Natural killer cell treated with Interleukin-12 subunit alpha and Interleukin-12 subunit beta and Interleukin-15 and Interleukin-18, amount 100 ng/mL, for 72 hours (primary cell): ENCODE measurements around the gene NLGN3. TPM values are rescaled to one million over a fixed set of nuclear protein-coding genes. Genes with fewer than 3 reads are reported as not detected.

Experiments used
- ATAC-seq, 2 donors: fragments of 150-1000 bp; cut with Tn5 transposase in 1 of 2; sonication (Bioruptor Pico), chemical (Tn5 transposase) in 1 of 2; 2 replicates each; pipeline ENCODE4 v1.10.0; 2021
- DNase-seq: peaks from one replicate; pipeline ENCODE4 v3.0.0; 2022; ENCODE audit warnings: low spot score
- H3K27ac Mint-ChIP-seq, 2 donors: 1 replicate in 1 of 2; 2 replicates in 1 of 2; pipeline ENCODE4 v1.8.0; 2022; ENCODE audit warnings: mixed read lengths in 2 of 2, mild to moderate bottlenecking in 1 of 2, moderate library complexity in 1 of 2
- H3K27me3 Mint-ChIP-seq, 2 donors: 1 replicate in 1 of 2; 2 replicates in 1 of 2; pipeline ENCODE4 v1.8.0; 2022; ENCODE audit warnings: mixed read lengths in 2 of 2
- H3K36me3 Mint-ChIP-seq: one replicate; pipeline ENCODE4 v1.8.0; 2022; ENCODE audit warnings: mixed read lengths
- H3K4me1 Mint-ChIP-seq, 2 donors: 1 replicate in 1 of 2; 2 replicates in 1 of 2; pipeline ENCODE4 v1.8.0; 2022; ENCODE audit warnings: low read depth in 2 of 2, mixed read lengths in 2 of 2, mild to moderate bottlenecking in 1 of 2
- H3K4me3 Mint-ChIP-seq: one replicate; pipeline ENCODE4 v1.8.0; 2022; ENCODE audit warnings: mixed read lengths
- H3K9me3 Mint-ChIP-seq: 2 replicates; pipeline ENCODE4 v1.8.0; 2022; ENCODE audit warnings: mixed read lengths
- total RNA-seq, 2 donors: library from RNA; stranded (reverse); gene quantifications; one replicate each; pipeline ENCODE4 v1.2.3, GENCODE V29; 2022

Gene NLGN3
- total RNA-seq, 2 donors from 2014 or later = 0.78 to 1.6 TPM

DNA sequence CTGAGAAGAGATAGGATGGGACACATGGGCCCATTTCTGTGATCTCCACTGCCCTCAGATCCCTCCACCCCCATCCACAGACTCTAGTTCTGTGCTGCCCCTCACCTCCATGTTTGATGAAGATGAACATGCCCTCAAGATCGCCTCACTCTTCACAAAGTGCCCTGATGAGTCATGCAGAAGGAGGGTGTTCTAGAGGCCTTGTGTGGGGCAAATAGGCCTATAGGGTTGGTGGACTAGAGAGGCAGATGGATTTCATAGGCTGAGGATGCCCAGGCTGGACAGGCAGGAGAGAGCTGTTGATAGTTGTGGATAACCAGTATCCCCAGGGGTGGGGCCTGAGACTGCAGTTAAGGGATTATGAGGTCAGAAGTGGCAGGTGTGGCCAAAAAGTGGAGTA is 38.2 kb upstream of the NLGN3 start, which contains the start of gene CXorf65:
Gene CXorf65, minus strand, starts transcription at position 314 of the 400 bp plus-strand sequence. Its CDS starts 184 bp downstream, at position 130.
- Mint-ChIP-seq H3K27ac (peak within 1 kb of the TSS; percentile 91 to 98), H3K4me3 (peak within 1 kb of the TSS; percentile 98), H3K36me3 (peaks cover 25% of the 10 kb centered on the region)

DNA sequence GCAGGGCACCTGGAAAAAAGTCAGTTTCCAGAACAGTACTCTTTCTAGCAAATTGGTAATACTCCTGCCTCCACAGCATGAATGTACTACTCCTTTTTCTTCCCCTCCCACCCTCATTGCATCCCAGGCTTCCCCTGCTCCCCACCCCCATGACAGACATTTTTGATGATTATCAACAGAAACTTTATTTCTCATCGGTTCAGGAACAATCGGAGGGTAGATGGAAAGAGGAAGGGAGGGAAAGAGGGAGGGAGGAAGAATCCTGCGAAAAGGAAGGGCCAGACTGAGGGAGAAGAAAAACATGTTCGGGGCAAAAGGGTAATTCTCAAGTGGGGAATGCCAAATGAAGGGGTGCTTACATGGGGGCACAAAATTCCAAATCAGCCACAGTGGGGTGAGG is 37.4 kb upstream of the NLGN3 start:
- DNase-seq = no peak
- Mint-ChIP-seq H3K4me3 (peak overlapping the region; percentile 98), H3K27ac (peak overlapping the region; percentile 91 to 98), H3K9me3 (no peaks in the 10 kb centered on the region), H3K4me1 (peaks cover 65 to 71% of the 10 kb centered on the region in 2 donors), H3K36me3 (peaks cover 25% of the 10 kb centered on the region), H3K27me3 (peaks cover 0 to 3% of the 10 kb centered on the region in 2 donors)
- no peak for ATAC-seq

More for the DNA sequence above, 38.2 kb upstream of the NLGN3 start, which contains the start of gene CXorf65:
- ATAC-seq (peak in 1 of 2 donors; percentile 48), DNase-seq (no peak)
- peaks cover 63 to 64% of the 10 kb centered on the region in 2 donors for H3K4me1 Mint-ChIP-seq
- no peaks in the 10 kb centered on the region for H3K9me3 Mint-ChIP-seq
- peaks cover 0 to 3% of the 10 kb centered on the region in 2 donors for H3K27me3 Mint-ChIP-seq

DNA sequence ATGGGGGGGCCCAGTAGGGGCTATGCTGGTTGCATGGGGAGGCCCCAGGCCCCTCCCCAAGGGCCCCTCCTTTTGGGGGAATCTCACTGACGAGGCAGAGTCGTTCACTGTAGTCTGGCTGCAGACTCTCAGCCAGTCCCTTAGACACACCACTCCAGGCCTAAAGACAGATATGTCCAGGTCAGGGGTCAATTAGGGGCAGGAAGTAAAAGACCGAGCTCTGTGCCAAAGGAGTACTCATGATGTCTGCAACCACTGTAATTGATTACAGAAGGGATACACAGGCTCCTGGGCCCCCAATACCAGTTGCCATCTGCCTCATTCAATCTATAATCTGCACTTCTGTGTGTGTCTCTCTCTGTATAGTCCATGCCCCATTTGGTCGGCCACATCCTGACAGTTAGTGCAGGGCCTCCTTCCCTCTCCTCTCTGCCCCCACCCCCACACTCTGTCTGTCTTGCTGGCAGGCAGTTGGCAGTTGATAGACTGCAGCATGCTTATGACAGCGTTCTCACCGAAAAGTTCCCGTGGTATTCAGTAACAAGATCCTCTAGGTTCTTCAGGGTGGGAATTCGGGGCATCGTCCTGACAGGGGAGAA is 36.8 kb upstream of the NLGN3 start:
- peaks cover 25% of the 10 kb centered on the region for H3K36me3 Mint-ChIP-seq
- peak overlapping the region; percentile 98 for H3K4me3 Mint-ChIP-seq
- no peak for DNase-seq
- ATAC-seq = peak in 1 of 2 donors; percentile 41
- H3K4me1 Mint-ChIP-seq = peaks cover 63 to 70% of the 10 kb centered on the region in 2 donors
- no peaks in the 10 kb centered on the region for H3K9me3 Mint-ChIP-seq
- H3K27ac Mint-ChIP-seq = peak overlapping the region; percentile 91 to 98
- H3K27me3 Mint-ChIP-seq = peaks cover 0 to 3% of the 10 kb centered on the region in 2 donors

DNA sequence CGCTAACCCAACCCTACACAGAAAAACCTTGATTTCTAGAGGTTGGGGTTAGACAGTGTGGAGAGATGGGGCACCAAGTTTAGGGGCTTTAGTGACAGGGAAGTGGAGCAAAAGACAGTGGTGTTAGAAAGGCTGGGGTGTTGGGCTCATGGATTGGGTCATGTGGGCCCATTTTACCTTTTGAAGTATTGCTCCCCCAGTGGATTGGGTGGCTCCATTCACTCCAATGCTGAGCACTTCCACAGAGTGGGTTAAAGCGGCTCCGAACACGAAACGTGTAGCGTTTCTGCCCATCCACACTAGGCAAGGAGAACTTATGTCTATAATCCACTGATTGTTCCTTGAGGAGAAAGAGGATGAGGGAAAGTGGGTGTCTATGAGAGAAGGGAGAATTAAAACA is 35.6 kb upstream of the NLGN3 start:
- ATAC-seq (no peak), DNase-seq (no peak)
- peaks cover 55 to 71% of the 10 kb centered on the region in 2 donors for H3K4me1 Mint-ChIP-seq

DNA sequence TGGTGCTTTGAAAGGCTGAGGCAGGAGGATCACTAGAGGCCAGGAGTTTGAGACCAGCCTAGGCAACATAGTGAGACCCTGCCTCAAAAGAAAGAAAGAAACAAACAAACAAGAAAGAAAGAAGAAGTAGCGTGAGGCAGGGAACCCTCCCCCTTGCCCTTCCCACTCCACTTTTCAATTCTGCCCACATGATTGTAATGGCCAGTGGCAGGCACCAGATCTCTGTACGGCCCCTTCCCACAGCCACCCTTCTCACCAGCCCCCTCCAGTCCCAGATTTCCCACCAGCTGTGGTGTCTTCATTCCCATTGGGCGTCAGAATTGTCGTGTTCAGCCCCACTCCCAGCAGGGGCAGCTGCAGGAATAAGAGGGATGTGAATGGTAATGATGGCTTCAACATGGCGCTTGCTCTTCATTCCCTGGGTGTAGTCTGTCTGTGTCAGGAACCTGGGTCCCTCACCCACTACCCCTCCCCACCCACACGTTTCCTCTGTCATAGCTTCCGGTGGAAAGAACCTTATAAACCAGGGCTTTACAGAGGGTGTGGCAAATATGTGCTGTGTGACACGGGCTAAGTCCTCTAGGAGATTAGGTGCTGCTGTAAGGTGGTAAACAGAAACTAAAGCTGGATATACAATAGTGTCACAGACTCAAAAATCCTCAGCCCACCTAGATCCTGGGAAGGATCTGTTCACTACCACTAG is 33.3 kb upstream of the NLGN3 start, which contains the start of gene IL2RG:
Gene IL2RG, minus strand, starts transcription at position 437 of the 703 bp plus-strand sequence. Its CDS starts 38 bp downstream, at position 399.
- Mint-ChIP-seq H3K4me3 (peak within 1 kb of the TSS; percentile 98), H3K36me3 (peaks cover 24% of the 10 kb centered on the region), H3K4me1 (peaks cover 40 to 54% of the 10 kb centered on the region in 2 donors), H3K27ac (peak within 1 kb of the TSS; percentile 91 to 98), H3K9me3 (no peaks in the 10 kb centered on the region), H3K27me3 (peaks cover 0 to 6% of the 10 kb centered on the region in 2 donors)
- ATAC-seq (peak; percentile 94 to 95), DNase-seq (peak; percentile 89)

More for the DNA sequence above, 35.6 kb upstream of the NLGN3 start:
- H3K9me3 Mint-ChIP-seq = no peaks in the 10 kb centered on the region
- peaks cover 0 to 6% of the 10 kb centered on the region in 2 donors for H3K27me3 Mint-ChIP-seq
- H3K4me3 Mint-ChIP-seq = peak overlapping the region; percentile 98
- H3K27ac Mint-ChIP-seq = peak overlapping the region; percentile 91 to 98
- peaks cover 25% of the 10 kb centered on the region for H3K36me3 Mint-ChIP-seq

DNA sequence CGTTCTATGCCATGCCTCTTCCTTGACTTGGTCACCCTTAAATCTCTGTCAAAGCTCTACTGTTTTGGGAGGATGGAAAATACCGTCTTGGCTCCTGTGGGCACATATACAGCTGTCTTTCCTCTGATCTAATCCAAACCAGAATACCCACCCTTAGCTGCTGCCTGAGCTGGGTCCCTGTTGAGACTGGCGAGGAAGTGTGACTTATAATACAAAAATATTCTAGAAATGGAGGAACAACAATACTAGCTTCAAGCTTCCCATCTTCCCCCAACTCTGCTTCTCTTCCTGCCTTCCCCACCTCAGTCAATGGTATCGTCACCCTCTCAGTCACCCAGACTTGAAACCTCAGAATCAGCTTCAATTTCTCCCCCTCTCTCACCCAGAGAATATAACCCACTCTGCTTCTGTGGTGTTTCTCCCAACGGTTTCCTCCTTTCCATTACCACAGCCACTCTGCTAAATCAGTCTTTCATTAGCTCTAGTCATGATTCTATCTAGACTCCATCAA is 32.7 kb upstream of the NLGN3 start:
- no peaks in the 10 kb centered on the region for H3K9me3 Mint-ChIP-seq
- peaks cover 37 to 48% of the 10 kb centered on the region in 2 donors for H3K4me1 Mint-ChIP-seq
- peak overlapping the region; percentile 91 to 98 for H3K27ac Mint-ChIP-seq
- ATAC-seq = peak; percentile 16 to 36
- H3K36me3 Mint-ChIP-seq = peaks cover 19% of the 10 kb centered on the region
- peak overlapping the region; percentile 98 for H3K4me3 Mint-ChIP-seq
- no peak for DNase-seq
- H3K27me3 Mint-ChIP-seq = peaks cover 0 to 6% of the 10 kb centered on the region in 2 donors

DNA sequence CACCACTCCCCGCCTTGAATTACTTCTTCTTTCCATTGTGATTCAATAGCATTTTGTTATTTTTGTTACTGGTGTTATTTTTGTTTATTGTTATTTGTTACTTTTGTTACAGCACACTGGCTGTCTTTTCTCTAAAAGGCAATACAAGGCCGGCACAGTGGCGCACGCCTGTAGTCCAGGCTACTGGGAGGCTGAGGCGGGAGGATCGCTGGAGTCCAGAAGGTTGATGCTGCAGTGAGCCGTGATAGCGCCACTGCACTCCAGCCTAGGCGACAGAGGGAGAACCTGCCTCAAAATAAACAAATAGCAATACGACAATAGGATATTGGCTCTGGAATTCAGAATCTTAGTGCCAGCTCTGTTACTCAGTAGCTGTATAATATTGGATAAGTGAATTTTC is 27.3 kb upstream of the NLGN3 start:
- Mint-ChIP-seq H3K36me3 (peaks cover 5% of the 10 kb centered on the region), H3K4me1 (peaks cover 18 to 33% of the 10 kb centered on the region in 2 donors), H3K9me3 (no peaks in the 10 kb centered on the region), H3K27me3 (peaks cover 0 to 8% of the 10 kb centered on the region in 2 donors), H3K4me3 (peak overlapping the region; percentile 77), H3K27ac (peak overlapping the region; percentile 69 to 85)
- DNase-seq (no peak), ATAC-seq (no peak)

DNA sequence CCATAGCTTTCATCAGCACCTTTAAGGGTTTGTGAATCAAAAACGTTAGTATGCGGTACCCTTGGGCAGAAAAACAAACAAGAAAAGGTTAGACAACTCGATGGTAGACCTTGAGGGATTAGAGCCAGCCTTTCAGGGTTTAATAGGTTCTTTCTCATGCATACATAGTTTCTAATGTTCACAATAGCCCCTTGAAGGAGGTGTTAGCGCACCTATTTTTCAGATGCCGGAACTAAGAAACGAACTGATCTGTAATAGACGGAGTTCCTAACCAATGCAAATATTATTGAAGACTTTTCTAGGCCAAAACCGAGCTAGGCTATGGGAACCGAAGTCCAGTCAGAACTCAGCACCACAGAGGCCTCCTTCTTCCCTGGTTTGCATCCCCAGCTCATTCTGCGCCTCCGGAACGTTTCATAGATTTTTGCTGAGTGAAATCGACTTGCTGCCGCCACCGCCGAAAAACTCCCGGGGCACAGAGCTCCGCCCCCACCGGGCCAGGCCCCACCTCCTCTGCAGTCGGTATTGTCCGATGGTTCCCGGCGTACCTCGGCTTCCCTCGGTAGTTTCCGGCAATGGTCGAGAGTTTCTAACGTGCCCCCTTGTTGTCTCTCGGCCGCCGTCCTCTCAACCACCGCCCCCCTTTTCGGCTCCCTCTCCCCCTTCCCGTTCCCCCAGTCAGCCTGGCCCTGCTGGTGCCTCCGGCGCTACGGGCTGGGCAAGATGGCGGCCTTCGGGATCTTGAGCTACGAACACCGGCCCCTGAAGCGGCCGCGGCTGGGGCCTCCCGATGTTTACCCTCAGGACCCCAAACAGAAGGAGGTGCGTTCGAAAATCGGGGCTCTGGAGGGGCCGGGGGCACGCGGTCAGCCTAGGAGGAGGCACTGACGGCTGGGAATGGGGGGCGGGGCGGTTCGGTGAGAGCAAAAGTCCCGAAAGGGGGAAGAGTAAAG is 26.3 kb upstream of the NLGN3 start, which contains the start of gene MED12:
Gene MED12, plus strand, starts transcription at position 565 of the 953 bp plus-strand sequence. Its CDS starts 159 bp downstream, at position 724.
- H3K27ac Mint-ChIP-seq = peak within 1 kb of the TSS; percentile 69 to 85
- peak; percentile 84 for DNase-seq
- ATAC-seq = peak; percentile 94 to 97

DNA sequence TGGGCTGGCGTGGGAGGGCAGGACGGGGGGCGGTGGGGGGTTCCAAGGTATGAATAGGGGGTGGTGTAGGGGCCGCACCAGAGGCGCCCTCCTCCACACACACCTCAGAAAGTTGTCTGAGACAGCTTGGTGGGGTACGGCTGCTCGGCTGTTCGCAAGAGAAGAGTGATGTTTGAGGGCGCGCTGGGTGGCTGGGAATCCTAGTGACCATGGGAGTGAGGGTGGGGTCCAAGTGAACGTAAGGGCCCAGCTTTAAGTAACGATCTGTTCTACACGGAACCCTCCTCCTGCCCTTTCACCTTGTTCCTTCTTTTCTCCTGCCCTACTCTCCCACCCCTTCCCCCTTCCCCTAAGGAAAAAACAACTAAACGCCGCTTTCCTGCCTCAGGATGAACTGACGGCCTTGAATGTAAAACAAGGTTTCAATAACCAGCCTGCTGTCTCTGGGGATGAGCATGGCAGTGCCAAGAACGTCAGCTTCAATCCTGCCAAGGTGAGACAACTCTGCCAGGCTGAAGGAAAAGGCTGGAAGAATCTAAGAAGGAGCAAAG is 25.6 kb upstream of the NLGN3 start:
- Mint-ChIP-seq H3K36me3 (peaks cover 13% of the 10 kb centered on the region), H3K27me3 (peaks cover 0 to 5% of the 10 kb centered on the region in 2 donors), H3K4me3 (peak overlapping the region; percentile 77), H3K27ac (peak overlapping the region in 1 of 2 donors; percentile 85), H3K4me1 (peaks cover 10 to 31% of the 10 kb centered on the region in 2 donors), H3K9me3 (no peaks in the 10 kb centered on the region)
- no peak for DNase-seq
- peak; percentile 51 for ATAC-seq

More for the DNA sequence above, 26.3 kb upstream of the NLGN3 start, which contains the start of gene MED12:
- Mint-ChIP-seq H3K4me1 (peaks cover 14 to 33% of the 10 kb centered on the region in 2 donors), H3K27me3 (peaks cover 0 to 8% of the 10 kb centered on the region in 2 donors), H3K36me3 (peaks cover 10% of the 10 kb centered on the region), H3K4me3 (peak within 1 kb of the TSS; percentile 77), H3K9me3 (no peaks in the 10 kb centered on the region)

DNA sequence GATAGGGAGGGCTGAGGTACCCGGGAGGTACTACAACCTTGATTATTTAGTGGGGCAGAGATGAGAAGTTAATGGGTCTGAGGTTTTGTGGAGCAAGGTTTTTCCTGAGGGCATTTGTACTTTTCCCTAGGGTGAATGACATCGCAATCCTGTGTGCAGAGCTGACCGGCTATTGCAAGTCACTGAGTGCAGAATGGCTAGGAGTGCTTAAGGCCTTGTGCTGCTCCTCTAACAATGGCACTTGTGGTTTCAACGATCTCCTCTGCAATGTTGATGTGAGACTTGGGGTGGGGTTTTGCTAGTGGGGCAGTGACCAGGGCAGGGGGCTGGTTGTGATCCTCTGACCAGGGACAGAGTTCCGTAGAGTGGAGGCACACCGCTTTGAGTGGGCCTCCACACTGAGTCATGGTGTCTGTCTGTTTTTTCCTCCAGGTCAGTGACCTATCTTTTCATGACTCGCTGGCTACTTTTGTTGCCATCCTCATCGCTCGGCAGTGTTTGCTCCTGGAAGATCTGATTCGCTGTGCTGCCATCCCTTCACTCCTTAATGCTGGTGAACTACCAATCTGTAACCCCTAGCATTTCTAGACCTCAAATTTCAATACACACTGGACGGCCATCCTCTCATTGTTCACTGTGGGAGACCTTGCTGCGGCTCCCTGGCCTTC is 16.3 kb upstream of the NLGN3 start:
- H3K36me3 Mint-ChIP-seq = peaks cover 28% of the 10 kb centered on the region
- H3K9me3 Mint-ChIP-seq = no peaks in the 10 kb centered on the region
- ATAC-seq (no peak), DNase-seq (no peak)
- H3K27ac Mint-ChIP-seq = peak overlapping the region; percentile 28 to 45
- no peak overlapping the region for H3K4me3 Mint-ChIP-seq
- peaks cover 0 to 7% of the 10 kb centered on the region in 2 donors for H3K27me3 Mint-ChIP-seq
- H3K4me1 Mint-ChIP-seq = peaks cover 13 to 19% of the 10 kb centered on the region in 2 donors

DNA sequence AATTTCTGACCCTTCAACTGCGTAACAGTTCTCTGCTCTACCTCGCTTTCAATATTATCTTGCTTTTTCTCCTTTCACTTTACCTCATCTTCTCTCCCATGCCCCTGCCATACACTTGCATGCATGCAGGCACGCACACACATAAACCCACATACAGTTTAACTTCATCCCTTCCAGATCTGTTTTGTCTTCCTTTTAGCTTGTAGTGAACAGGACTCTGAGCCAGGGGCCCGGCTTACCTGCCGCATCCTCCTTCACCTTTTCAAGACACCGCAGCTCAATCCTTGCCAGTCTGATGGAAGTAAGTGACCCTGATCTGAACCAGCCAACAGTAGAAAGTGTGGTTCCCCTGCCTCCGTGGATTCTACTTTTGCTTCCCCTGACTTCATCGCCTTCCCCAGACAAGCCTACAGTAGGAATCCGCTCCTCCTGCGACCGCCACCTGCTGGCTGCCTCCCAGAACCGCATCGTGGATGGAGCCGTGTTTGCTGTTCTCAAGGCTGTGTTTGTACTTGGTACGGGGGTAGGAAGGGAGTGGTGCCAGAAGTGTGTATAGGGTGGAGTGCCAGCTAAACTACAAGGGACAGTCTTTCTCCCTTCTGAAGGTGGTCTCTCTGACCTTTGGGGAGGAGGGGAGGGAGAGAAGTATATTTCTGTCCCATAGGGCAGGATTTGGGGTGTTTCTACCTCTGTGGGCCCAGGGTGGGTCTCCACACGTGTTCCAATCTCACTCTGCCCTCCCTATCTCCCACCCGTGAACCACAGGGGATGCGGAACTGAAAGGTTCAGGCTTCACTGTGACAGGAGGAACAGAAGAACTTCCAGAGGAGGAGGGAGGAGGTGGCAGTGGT is 15.5 kb upstream of the NLGN3 start:
- DNase-seq (peak; percentile 67), ATAC-seq (peak; percentile 78 to 83)
- Mint-ChIP-seq H3K4me1 (peaks cover 13 to 18% of the 10 kb centered on the region in 2 donors), H3K4me3 (peak overlapping the region; percentile 12), H3K36me3 (peaks cover 24% of the 10 kb centered on the region), H3K27ac (peak overlapping the region; percentile 28 to 45), H3K27me3 (peaks cover 0 to 7% of the 10 kb centered on the region in 2 donors), H3K9me3 (no peaks in the 10 kb centered on the region)
